GM12892 (cell line): Measurements from ENCODE around the gene LY6G6D.

Source experiments
- POLR2A ChIP-seq: IDR thresholded peaks from 2 replicates; pipeline ENCODE4 v1.6.1; 2011; ENCODE audit warnings: low read depth, low read length, control low read depth
- TAF1 ChIP-seq: IDR thresholded peaks from 2 replicates; pipeline ENCODE4 v1.6.1; 2011; ENCODE audit warnings: low read depth, mild to moderate bottlenecking, control low read depth, low read length, borderline replicate concordance

- TF ChIP-seq POLR2A (no peak), TAF1 (no peak)
These were observed 38.7 kb upstream of the LY6G6D start for GRCh38 chr6:31676322-31676903.
